Measurements from ENCODE around the gene TMEM130.

DNA sequence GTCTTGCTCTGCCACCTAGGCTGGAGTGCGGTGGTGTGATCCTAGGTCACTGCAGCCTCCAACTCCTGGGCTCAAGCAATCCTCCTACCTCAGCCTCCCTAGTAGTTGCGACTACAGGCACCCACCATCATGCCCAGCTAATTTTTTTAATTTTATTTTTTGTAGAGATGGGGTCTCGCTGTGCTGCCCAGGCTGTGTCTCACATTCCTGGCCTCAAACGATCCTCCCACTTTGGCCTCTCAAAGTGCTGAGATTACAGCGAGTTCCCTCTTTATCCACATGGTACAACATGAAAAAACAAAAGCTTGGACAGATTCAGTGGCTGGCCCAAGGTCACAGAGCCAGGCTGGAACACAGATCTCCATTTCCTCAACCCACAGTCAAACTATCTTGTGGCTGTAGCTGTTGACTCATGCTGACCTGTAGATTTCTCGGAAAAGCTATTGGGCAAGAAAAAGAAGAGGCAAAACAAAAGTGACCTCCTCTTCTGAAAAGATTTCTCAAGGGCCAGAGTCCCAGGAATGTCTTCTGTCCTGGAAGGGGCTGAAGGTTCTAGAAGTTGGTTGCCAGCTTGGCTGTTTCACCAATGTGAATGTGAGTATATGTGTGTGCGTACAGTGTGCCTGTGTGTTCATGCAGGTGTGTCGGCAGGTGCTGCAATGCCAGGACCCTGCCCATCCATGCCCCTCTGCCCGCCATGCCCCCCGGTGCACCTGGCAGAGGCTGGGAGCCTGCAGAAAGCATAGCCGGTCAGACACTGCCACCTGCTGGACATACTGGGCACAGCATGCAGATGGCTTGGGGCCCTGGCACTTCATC is 28.4 kb downstream of the TMEM130 start:
- TF ChIP-seq POLR2A (IDR thresholded peaks at IDR 0.05; ENCODE audit: low read length), result no peak
- TF ChIP-seq, protein P1, sequence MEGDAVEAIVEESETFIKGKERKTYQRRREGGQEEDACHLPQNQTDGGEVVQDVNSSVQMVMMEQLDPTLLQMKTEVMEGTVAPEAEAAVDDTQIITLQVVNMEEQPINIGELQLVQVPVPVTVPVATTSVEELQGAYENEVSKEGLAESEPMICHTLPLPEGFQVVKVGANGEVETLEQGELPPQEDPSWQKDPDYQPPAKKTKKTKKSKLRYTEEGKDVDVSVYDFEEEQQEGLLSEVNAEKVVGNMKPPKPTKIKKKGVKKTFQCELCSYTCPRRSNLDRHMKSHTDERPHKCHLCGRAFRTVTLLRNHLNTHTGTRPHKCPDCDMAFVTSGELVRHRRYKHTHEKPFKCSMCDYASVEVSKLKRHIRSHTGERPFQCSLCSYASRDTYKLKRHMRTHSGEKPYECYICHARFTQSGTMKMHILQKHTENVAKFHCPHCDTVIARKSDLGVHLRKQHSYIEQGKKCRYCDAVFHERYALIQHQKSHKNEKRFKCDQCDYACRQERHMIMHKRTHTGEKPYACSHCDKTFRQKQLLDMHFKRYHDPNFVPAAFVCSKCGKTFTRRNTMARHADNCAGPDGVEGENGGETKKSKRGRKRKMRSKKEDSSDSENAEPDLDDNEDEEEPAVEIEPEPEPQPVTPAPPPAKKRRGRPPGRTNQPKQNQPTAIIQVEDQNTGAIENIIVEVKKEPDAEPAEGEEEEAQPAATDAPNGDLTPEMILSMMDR (IDR thresholded peaks at IDR 0.05), result peak; percentile 96
- no peak for TF ChIP-seq FOSB (CRISPR knock-in tag; IDR thresholded peaks at IDR 0.05)
- TF ChIP-seq HOXB13 (CRISPR knock-in tag; IDR thresholded peaks at IDR 0.05; ENCODE audit: low read depth), result no peak
- TF ChIP-seq EP300 (IDR thresholded peaks at IDR 0.05), result no peak
- TF ChIP-seq KDM5A (IDR thresholded peaks at IDR 0.05), result no peak
- TF ChIP-seq, protein P2, sequence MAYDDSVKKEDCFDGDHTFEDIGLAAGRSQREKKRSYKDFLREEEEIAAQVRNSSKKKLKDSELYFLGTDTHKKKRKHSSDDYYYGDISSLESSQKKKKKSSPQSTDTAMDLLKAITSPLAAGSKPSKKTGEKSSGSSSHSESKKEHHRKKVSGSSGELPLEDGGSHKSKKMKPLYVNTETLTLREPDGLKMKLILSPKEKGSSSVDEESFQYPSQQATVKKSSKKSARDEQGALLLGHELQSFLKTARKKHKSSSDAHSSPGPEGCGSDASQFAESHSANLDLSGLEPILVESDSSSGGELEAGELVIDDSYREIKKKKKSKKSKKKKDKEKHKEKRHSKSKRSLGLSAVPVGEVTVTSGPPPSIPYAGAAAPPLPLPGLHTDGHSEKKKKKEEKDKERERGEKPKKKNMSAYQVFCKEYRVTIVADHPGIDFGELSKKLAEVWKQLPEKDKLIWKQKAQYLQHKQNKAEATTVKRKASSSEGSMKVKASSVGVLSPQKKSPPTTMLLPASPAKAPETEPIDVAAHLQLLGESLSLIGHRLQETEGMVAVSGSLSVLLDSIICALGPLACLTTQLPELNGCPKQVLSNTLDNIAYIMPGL (CRISPR knock-in tag; IDR thresholded peaks at IDR 0.05; ENCODE audit: borderline replicate concordance), result no peak
- no peak for TF ChIP-seq HOXA7 (CRISPR knock-in tag; IDR thresholded peaks at IDR 0.05)
- TF ChIP-seq FOSL2 (IDR thresholded peaks at IDR 0.05), result no peak
- no peak for TF ChIP-seq FOSL2 (CRISPR knock-in tag; IDR thresholded peaks at IDR 0.05)
- no peak for TF ChIP-seq MAZ (IDR thresholded peaks at IDR 0.05; ENCODE audit: borderline replicate concordance, low read depth, low read length)
- no peak for TF ChIP-seq HDAC2 (IDR thresholded peaks at IDR 0.05)
- TF ChIP-seq RCOR1 (IDR thresholded peaks at IDR 0.05; ENCODE audit: low read depth, low read length), result no peak
- TF ChIP-seq CHD4 (IDR thresholded peaks at IDR 0.05; ENCODE audit: borderline replicate concordance), result no peak
- TF ChIP-seq POLR2AphosphoS2 (conservative IDR thresholded peaks at IDR 0.05; ENCODE audit: low read length), result no peak

Measured in A549 (cell line).